Non-pigmented ciliary epithelial cell (primary cell): ENCODE results near the gene GPAT2.
"Not testable (repeated sequence)": the region's sequence is repeated elsewhere in the genome, so short reads cannot be mapped to it uniquely, and the experiment has no call there.

Experiments
- DNase-seq: peaks from one replicate; pipeline ENCODE4 v3.0.0-alpha.2; 2010; ENCODE audit warnings: low read depth

Gene GPAT2

GRCh38 chr2:96065381-96065930, 30.7 kb upstream of the GPAT2 start:
- no peak for DNase-seq

GRCh38 chr2:96064760-96065159, 30.0 kb upstream of the GPAT2 start:
- DNase-seq = not testable (repeated sequence)

DNA sequence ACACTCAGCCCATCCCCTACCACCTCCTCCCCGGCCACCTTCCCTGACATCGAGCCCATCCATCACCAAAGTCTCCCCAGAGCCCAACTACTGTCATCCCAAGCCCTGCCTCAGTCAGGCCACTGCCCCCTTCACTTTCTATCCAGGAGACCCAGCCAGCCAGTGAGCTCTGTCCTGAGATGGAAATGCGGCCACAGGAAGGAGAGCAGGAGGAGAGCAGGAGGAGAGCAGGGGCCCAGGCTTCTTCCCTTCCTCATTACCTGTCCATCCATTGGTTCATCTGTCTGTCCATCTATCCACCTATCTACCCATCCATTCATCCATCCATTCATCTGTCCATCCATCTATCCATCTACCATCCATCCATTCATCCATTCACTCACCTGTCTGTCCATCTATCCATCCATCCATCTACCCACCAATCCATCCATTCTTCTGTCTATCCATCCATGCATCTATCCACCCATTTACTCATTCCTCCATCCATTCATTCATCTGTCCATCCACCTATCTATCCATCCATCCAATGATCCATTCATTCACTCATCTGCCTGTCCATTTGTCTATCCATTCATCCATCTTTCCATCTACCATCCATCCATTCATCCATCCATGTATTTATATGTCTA, 29.4 kb upstream of the GPAT2 start:
- DNase-seq = not testable (repeated sequence)

GRCh38 chr2:96063116-96063899, 28.6 kb upstream of the GPAT2 start:
- DNase-seq = peak; percentile 15

- DNase-seq = not testable (repeated sequence)
Measured at GRCh38 chr2:96062483-96062882, 27.8 kb upstream of the GPAT2 start.

DNA sequence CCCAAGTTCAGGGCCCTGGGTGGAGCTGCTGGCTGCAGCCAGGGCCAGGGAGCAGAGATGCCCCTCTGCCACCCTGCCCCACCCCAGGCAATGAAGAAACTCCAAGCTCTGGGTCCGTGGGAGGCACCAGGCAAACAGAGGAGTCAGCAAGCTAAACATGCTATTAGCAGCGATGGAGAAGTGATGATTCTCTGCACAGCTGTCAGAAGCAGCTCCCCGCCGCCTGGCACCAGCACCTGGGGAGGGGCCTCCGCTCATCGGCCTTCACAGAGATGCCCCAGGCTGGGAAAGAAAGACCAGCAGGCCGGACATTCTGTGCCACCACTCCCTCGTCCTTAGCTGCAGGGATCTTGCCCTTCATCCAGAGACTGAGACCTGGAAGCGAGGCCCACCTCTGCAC, 27.2 kb upstream of the GPAT2 start:
- not testable (repeated sequence) for DNase-seq

DNA sequence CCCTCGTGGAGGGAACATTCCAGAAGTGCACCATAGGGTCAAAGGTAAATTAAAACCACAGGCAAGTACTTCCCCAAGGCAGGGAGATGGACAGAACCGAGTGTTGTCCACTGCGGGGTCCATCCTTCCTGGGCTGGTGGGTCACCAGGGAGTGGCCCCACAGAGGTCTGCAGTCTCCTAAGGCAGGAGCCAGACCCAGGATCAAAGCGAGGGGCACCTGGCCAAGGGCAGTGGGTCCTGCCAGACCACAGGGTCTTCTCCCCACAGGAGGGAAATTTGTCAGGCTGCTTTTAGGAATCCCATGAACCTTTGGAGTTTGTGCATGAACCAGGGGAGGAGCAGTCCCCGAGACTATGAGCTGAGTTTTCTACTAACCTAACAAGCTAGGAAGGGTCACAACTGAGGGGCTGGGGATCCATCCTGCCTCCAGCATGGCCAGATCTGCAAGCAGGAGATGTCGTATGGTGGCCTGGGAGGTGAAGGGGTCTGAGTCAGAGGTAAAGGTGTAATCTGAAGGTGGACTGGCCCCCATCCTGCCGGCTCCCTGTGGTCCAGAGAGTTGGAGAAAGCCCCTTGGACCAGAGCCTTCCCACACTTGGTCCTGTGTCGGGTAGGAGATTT, 26.6 kb upstream of the GPAT2 start:
- DNase-seq = not testable (repeated sequence)

DNA sequence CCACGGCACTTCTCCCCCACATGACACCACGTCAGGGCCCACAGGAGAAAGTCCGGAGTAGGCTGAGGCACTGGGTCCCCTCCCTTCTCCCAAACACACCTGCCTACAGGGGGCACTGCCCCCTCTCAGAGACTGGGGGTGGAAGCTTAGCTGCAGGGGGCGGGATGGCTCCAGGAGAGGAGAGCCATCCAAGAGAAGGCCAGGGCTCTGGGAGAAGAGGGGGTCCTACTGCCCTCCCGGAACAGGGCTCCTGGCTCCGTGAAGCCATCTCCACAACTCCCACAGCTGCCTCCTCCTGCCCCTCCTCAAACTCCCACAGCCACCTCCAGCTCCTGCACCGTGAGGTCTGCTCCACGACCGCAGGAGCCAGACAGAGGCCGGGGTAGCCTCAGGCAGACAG, 25.6 kb upstream of the GPAT2 start:
- not testable (repeated sequence) for DNase-seq

DNA sequence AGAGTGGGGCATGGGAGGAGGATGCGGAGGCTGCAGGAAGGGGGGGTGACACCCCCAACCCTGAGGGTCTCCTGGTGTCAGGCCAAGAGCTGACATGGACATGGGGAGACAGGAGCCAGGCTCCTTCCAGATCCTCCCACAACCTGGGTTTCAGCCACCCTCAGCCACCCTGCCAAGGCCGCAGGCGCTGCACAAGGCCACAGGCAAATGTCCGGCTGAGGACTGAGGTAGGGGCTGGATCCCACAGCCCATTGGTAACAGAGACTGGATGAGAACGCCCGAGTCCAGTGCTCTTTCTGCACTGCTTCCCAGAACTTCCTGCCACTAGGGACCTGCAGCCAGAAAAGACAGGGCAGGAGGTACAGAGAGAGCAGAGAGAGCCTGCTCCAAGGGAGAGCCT, 24.7 kb upstream of the GPAT2 start:
- not testable (repeated sequence) for DNase-seq

DNA sequence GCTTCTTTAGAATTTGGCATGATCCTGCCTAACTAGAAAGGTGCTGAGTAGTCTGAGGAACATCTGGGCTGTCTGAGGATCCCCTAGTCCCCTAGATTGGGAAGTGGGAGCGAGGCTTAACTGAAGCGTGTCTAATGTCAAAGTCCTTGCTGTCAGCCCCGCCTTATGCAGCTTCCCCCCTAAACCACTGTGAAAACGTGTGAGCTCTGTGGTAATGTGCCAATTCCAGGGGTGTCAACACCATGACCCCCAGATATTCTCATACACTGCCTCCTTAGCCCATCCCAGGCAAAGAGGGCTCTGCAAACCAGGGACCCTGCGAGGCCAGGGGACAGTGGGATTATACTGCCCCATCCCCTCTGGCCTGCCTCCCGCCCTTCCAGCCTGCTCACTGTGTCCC, 21.1 kb upstream of the GPAT2 start:
- not testable (repeated sequence) for DNase-seq

GRCh38 chr2:96054537-96054936, 19.8 kb upstream of the GPAT2 start:
- DNase-seq = not testable (repeated sequence)

DNA sequence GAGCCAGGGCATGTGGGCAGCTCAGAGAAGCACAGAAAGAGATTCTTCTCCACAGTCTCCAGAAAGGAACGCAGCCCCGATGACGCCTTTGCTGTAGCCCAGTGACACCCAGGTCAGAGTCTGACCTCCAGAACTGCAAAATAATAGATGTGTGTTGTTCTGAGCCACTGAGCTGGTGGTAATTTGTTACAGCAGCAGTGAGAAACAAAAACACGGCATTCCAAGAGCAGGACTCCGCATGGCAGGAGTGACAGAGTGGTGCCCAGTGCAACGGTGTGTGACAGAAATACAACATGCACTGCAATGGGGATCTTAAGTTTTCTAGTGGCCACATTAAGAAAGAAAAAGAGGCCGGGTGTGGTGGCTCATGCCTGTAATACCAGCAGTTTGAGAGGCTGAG, 18.7 kb upstream of the GPAT2 start:
- DNase-seq = not testable (repeated sequence)

GRCh38 chr2:96052632-96053031, 17.9 kb upstream of the GPAT2 start:
- not testable (repeated sequence) for DNase-seq

DNA sequence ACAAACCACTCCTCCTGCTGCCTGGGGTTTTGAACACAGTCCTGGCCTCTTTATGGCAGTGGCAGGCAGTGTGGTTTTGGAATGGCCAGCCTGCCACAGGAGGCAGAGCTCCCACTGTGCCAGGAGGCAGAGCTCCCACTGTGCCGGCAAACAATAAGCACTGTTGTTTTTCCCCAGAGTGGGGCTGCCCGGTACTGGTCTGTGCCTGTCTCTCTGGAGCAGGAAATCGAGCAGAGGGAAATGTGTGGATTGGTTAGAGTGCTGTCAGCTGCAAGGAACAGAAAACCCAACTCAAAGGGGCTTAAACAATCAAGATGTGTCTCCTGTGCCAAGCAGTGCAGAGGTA, 15.2 kb upstream of the GPAT2 start:
- not testable (repeated sequence) for DNase-seq

DNA sequence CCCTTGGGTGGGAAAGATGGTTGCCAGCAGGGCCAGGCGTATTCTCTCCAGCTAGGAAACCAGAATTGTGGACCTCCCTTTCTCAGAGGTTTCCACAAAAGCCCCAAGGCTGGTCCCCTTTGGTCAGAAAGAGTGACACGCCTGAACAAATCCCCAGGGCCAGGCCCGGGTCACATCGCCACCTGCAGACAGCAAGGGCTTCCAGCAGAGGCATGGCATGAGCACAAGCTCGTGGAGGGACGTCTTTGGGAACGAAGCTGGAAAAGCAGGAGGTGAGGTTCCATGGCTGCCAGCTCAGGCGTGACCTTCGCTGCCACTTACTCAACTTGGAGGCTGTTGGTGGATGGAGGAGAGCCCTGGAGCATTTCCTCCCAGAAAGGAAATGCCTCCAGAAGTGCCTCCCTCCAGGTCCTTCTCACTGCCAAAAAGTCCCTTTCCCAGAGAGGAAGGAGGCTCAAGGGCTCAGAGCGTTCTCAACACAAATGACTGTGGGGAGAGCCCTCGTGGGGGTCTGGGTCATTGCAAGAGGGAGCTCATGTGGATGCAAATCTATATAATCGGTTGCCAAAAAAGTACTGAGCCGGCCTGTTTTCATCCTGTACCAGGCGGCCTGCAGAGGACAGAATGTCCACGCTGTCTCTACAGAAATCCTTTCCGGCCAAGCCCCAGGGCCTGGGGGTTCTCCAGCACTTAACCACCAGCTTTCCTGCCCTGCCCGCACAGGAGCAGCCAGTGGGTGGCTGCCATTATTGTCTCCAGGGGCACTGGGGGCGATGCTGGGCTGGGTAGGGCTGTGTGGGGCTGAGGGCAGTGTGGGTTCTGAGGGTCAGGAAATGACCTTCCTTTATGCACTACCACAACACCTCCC, 14.6 kb upstream of the GPAT2 start:
- DNase-seq = not testable (repeated sequence)

DNA sequence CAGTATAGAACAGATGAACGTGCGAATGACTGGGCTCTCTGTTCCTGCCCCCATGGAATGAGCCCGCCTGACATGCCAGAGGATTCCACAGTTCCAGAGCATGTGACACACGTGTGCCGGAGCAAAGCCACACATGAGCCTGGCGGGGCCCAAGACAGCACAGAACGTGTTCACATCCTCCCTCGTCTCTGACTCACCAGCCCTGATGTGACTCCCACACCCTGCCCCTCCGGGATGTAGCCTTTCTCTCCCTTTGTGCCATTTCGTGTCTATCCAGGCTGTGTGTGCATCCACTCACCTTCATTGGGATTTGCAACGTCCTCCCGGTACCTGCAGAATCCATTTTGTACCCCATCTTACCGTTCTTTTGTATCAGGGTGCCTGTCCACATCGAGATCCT, 838 bp upstream of the GPAT2 start:
- DNase-seq = not testable (repeated sequence)

- DNase-seq = not testable (repeated sequence)
Measured at GRCh38 chr2:96033997-96034396, 719 bp downstream of the GPAT2 start.

GRCh38 chr2:96027725-96028325, 6.9 kb downstream of the GPAT2 start:
- not testable (repeated sequence) for DNase-seq

DNA sequence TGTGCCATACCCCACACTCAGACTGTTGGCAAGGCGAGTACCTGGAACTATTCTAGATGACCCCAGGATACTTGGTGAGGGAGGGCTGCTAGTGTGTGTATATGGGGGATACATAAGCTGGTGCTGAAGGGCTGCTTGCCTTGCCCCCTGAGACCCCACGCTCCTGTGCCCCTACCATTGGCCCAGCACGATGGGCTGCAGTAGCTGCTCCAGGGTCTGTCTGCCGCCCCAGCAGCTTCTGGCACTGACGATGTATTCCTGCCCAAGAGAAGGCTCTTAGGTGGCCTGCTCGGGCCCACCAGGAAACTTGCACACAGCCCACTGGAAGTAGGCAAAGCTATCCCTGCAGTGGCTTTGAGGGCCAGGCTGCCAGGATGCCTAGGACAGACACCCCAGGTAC, 9.0 kb downstream of the GPAT2 start:
- not testable (repeated sequence) for DNase-seq

- no peak for DNase-seq
Measured at GRCh38 chr2:96025194-96025492, 9.6 kb downstream of the GPAT2 start.

DNA sequence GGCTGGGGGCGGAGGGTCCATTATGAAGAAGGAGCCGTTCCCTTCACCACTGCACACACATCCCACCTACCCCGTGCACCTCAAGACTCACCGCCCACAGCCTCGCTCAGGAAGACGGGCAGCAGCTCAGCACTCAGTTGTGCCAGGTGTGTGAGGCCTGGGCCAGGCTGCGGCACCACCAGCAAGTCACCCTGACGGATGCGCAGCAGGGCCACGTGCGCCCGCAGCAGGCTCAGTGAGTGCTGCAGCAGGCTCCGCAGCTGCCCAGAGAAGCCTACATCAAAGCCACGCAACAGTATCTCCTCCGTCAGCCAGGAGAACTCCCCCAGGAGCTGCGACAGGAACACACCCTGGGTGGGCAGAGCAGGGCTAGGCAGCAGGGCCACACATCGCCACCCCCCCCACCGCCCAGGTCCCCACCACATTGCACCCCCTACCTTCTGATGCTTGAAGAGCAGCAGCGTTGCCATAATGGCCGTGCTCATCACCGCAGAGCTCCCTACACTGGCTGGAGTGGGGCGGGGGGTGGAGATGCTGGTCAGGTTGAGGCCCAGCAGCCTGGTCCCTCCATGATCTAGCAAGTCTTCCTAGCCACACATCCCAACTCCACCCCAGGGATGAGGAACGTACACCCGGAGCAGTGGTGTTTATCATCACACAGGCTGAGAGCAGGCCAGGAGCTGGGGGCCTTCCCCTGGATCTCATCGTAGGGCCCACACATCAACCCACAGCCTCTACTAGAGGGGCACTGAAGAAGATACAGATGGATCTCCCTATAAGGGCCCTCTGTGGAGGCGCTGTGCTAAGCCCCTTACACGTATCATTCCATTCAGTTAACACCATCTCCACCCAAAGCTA, 10.2 kb downstream of the GPAT2 start:
- no peak for DNase-seq
